GM19351 (cell line): ENCODE data around the gene PRKCZ.

Experiments used
- ATAC-seq: cut with Tn5 transposase; IDR thresholded peaks from one replicate; pipeline ENCODE4 v1.9.1; 2021; ENCODE audit warnings: mild to moderate bottlenecking, moderate library complexity; ENCODE audit not compliant: unreplicated experiment

PRKCZ gene

GRCh38 chr1:2172551-2173146 is 122.4 kb downstream of the PRKCZ start:
- ATAC-seq: no peak

GRCh38 chr1:2173546-2174347 is 123.5 kb downstream of the PRKCZ start:
- no peak for ATAC-seq

GRCh38 chr1:2174348-2175054 is 124.3 kb downstream of the PRKCZ start:
- no peak for ATAC-seq

- no peak for ATAC-seq
Observed at GRCh38 chr1:2175055-2175414, 124.8 kb downstream of the PRKCZ start.

- ATAC-seq: no peak
Observed at GRCh38 chr1:2175681-2176454, 125.7 kb downstream of the PRKCZ start.

- ATAC-seq: no peak
Observed at GRCh38 chr1:2176615-2177014, 126.4 kb downstream of the PRKCZ start.

GRCh38 chr1:2177541-2177940 is 127.3 kb downstream of the PRKCZ start:
- no peak for ATAC-seq

- no peak for ATAC-seq
Observed at GRCh38 chr1:2177946-2178538, 127.8 kb downstream of the PRKCZ start.

GRCh38 chr1:2178875-2179274 is 128.7 kb downstream of the PRKCZ start:
- ATAC-seq: no peak

- no peak for ATAC-seq
Observed at GRCh38 chr1:2179283-2180013, 129.2 kb downstream of the PRKCZ start.

- no peak for ATAC-seq
Observed at GRCh38 chr1:2180297-2181245, 130.4 kb downstream of the PRKCZ start.

- no peak for ATAC-seq
Observed at GRCh38 chr1:2181271-2181670, 131.1 kb downstream of the PRKCZ start.

- ATAC-seq: no peak
Observed at GRCh38 chr1:2181752-2182151, 131.5 kb downstream of the PRKCZ start.

GRCh38 chr1:2182376-2182775 is 132.2 kb downstream of the PRKCZ start:
- no peak for ATAC-seq

GRCh38 chr1:2183937-2184334 is 133.7 kb downstream of the PRKCZ start:
- ATAC-seq: no peak

GRCh38 chr1:2184531-2184930 is 134.3 kb downstream of the PRKCZ start:
- ATAC-seq: no peak

GRCh38 chr1:2184934-2185333 is 134.7 kb downstream of the PRKCZ start:
- ATAC-seq: no peak

- ATAC-seq: no peak
Observed at GRCh38 chr1:2185880-2186855, 136.0 kb downstream of the PRKCZ start.
